Measurements from ENCODE around the gene KCNH1.

- no peak for TF ChIP-seq CTCF (IDR thresholded peaks at IDR 0.05; ENCODE audit: low read depth, low read length)
- TF ChIP-seq POLR2A (IDR thresholded peaks at IDR 0.05; ENCODE audit: extremely low read depth, insufficient read length), result no peak
- no peak for TF ChIP-seq MAX (IDR thresholded peaks at IDR 0.05; ENCODE audit: low read depth, low read length)
These were observed 426.4 kb downstream of the KCNH1 start for GRCh38 chr1:210707300-210708240.
